HG03175 (cell line): Measurements from ENCODE around the gene RNU6-9.

ENCODE experiments used
- ATAC-seq: cut with Tn5 transposase; IDR thresholded peaks from one replicate; pipeline ENCODE4 v1.9.1; 2021; ENCODE audit warnings: mild to moderate bottlenecking, moderate library complexity; ENCODE audit not compliant: unreplicated experiment

The RNU6-9 gene

DNA sequence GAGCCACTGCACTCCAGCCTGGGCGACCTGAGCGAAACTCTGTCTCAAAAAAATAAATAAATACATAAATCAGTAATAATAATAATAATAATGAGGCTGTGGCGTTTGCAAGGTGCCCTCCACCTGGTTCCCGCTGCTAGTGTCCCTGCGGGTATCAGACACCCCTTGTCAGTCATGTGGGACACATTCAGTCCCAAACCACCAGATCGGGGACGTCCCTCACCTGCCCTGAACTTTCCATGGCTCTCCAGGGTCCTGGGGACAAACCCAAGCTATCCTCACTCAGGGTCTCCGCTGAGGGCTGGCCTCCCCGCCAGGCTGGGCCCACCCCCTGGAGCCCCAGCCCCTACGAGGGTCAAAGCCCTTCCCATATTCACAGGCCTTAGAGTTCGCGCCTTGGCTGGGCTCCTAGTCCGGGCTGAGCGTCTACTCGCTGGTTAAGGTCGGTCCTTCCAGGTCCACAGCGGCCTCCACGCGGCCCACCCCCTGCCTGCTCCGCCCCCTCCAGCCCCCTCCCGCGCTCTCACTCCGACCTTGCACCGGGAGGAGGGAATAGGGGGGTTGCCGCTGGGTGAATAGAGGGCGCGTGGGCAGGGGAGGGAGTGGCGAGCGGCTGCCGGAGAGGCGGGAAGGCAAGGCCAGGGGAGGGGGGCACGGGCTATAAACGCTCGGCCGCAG lies 23.5 kb downstream of the RNU6-9 start:
- no peak for ATAC-seq

DNA sequence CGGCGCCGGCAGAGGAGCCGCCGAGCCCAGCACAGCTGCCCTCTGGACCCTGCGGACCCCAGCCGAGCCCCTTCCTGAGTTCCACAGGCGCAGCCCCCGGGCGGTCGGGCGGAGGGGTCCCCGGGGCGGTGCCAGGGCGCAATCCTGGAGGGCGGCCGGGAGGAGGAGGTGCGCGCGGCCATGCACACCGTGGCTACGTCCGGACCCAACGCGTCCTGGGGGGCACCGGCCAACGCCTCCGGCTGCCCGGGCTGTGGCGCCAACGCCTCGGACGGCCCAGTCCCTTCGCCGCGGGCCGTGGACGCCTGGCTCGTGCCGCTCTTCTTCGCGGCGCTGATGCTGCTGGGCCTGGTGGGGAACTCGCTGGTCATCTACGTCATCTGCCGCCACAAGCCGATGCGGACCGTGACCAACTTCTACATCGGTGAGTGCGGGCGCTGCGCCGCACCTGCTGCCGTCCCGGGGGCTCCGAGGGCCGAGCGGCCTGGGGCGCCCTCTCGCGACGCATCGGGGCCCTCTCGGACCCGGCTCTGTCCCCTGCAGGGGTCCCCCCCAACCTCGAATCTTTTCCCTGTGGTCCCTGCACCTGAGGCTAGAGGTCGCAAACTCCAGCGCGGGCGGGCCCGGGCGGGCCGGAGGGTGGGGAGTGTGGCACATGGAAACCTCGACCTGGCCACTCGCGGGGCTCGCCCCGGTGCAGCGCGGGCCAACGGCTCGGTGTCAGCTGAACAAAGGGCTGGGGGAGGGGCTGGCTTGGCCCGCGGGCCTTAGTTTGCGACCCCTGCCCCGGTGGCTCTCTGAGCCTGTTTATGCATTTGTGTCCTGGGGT lies 24.3 kb downstream of the RNU6-9 start, which contains the start of gene KISS1R:
Gene KISS1R (plus strand): TSS at position 11 of the 829 bp plus-strand sequence. CDS start 170 bp downstream, at position 181.
- no peak for ATAC-seq

GRCh38 chr19:918152-918437 lies 24.8 kb downstream of the RNU6-9 start:
- ATAC-seq: no peak

- no peak for ATAC-seq
These were observed 25.4 kb downstream of the RNU6-9 start for GRCh38 chr19:918481-919198.

- no peak for ATAC-seq
These were observed 26.1 kb downstream of the RNU6-9 start for GRCh38 chr19:919199-920050.

DNA sequence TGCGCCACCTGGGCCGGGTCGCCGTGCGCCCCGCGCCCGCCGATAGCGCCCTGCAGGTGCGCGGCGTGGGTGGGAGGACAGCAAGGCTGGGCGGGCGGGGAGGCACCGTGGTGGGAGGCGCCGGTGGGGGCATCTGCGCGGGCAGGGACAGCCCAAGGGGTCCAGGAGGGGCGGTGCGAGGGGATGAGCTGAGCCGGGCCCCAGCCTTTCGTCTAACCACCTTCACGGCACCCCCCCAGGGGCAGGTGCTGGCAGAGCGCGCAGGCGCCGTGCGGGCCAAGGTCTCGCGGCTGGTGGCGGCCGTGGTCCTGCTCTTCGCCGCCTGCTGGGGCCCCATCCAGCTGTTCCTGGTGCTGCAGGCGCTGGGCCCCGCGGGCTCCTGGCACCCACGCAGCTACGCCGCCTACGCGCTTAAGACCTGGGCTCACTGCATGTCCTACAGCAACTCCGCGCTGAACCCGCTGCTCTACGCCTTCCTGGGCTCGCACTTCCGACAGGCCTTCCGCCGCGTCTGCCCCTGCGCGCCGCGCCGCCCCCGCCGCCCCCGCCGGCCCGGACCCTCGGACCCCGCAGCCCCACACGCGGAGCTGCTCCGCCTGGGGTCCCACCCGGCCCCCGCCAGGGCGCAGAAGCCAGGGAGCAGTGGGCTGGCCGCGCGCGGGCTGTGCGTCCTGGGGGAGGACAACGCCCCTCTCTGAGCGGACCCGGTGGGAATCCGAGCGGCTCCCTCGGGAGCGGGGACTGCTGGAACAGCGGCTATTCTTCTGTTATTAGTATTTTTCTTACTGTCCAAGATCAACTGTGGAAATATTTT lies 27.0 kb downstream of the RNU6-9 start:
- no peak for ATAC-seq

DNA sequence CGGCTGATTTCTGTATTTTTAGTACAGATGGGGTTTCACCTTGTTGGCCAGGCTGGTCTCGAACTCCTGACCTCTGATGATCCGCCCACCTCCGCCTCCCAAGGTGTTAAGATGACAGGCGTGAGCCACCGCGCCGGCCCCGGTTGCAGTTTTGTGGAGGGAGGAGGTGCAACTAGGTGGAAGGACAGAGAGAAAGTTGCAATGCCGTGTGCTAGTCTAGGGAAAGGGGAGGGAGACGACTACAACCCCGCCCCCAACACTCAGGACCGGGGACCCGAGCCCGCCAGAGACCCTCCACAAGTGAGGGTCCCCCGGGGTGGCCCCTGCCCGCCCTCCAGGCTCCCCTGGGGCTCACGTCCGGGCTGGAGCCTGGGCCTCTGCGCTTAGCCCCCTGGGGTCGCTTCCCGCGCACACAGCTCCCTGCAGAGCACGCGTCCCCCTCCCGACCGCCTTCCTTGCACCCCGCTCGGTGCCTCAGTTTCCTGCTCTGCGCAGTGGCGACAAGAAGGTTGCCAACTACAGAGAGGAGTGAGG lies 31.3 kb downstream of the RNU6-9 start:
- ATAC-seq: no peak

- ATAC-seq: peak; percentile 43
These were observed 31.8 kb downstream of the RNU6-9 start for GRCh38 chr19:925087-925525.

- ATAC-seq: peak; percentile 62
These were observed 32.4 kb downstream of the RNU6-9 start, which contains the start of gene ARID3A for GRCh38 chr19:925526-926322. TSS of gene ARID3A (plus strand) at chr19:926035. CDS start at chr19:929529, 3,494 bp downstream.

- ATAC-seq: no peak
These were observed 33.0 kb downstream of the RNU6-9 start for GRCh38 chr19:926323-926588.

DNA sequence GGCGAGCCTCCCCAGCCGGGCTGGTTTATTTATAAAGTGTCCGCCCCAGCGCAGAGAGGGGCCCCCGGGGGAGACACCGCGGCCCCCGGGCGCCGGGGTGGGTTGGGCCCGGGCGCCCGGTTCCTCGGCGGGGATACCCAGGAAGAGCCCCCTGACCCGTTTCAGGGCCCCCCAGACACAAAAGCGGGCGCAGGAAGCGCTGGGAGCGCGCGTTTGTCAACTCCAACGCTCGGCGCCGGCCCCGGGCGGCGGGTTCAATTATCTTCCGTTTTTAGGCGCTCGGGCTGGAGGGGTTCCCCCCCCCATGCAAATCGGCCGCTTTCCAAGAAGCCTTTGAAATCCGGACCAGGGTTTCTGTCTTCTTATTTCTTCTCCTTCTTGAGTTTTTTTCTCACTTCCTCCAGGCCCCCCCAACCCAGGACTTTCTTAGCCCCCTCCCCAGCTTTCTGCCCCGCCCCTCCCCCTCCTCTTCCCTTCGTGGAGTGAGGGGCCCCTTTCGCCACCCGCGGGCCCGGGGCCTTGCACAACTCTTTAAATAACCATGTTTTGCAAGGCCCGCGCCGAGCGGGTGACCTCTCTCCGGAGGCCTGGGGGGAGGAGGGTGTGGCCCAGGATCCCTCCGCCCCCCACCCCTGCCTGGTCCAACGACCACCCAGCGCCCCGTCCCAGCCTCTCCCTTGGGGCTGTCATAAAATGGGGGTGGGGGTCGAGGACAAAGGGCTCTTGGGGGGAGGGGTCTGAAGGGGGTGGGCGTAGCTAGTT lies 33.5 kb downstream of the RNU6-9 start:
- no peak for ATAC-seq

- ATAC-seq: no peak
These were observed 34.1 kb downstream of the RNU6-9 start for GRCh38 chr19:927351-927779.

DNA sequence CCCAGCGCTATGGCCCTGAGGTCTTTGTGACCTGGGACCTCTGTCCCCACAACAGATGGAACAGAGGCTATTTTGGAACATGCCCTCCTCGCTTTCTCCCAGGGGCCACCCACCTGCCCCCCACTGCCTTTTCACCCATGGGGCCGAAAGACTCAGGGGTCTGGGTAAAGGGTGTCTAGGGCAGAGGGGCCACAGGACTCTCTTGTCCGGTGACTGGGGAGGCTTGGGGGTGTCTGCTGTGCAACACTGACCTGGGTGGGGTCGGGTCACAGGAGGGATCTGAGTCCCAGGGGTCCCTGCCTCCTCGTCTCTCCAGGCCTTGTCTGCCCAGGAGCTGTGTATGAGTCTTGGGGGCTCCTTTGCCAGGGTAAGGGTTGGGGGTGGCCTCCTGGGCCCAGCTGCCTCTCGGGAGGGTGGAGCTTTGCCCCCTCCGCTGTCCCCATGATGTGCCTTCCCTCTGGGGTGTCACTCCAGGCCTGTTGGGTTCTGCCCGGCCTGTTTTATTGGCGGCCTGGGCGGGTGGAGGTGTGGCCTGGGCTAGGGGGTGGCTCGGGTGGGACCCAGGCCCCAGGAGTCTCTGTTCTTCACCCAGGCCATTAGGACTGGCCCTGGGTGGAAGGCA lies 34.6 kb downstream of the RNU6-9 start:
- ATAC-seq: no peak

DNA sequence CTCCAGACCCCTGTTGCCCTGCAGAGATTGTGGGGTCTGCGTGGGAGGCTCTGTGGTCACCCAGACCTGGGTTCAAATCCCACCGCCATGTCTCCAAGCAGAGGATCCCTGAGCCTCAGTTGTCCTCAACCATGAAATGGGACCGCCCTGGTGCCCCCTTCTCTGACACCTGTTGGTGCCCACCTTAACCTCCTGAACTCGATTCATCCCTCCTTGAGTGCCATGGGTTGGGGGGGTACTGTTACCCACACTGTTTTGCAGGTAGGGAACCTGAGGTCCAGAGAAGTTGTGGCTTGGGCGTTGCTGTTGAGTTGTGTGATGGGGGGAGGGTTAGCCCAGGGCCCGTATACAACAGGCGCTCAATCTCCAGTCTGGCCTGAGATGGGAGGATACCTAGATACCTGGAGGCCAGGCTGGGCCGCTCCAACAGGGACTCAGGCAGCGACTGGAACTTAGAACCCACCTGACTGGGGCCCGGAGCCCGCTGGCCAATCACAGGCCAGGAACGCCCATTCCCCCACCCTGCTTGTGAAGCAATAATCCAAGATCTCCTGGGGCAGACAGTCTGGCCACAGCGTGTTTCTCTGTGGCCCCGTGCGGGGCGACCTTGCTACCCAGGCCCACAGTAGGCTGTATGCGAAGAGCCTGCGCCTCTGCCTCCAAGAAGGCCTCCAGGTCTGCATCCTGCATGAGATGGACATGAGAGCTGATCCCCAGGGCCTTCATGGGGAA lies 35.4 kb downstream of the RNU6-9 start:
- ATAC-seq: no peak

DNA sequence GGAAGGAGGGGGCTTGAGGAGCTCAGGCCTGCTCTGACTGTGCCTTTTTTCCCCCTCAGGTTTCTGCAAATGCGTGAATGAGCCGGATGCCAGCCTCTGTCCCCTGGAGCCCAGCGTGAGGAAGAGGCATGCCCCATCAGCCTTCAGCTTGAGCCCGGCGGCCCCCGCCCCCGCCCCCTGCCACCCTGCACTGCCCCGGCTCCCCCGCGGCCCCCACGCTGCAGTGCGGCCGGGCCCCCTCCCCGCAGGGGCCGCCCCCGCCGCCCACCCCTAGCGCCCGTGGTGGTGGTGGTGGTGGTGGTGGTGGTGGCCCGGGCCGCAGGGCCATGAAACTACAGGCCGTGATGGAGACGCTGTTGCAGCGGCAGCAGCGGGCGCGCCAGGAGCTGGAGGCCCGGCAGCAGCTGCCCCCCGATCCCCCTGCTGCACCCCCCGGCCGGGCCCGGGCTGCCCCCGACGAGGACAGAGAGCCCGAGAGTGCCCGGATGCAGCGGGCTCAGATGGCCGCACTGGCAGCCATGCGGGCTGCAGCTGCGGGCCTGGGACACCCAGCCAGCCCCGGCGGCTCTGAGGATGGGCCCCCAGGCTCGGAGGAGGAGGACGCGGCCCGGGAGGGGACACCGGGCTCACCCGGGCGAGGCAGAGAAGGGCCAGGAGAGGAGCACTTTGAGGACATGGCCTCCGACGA lies 36.1 kb downstream of the RNU6-9 start:
- no peak for ATAC-seq

DNA sequence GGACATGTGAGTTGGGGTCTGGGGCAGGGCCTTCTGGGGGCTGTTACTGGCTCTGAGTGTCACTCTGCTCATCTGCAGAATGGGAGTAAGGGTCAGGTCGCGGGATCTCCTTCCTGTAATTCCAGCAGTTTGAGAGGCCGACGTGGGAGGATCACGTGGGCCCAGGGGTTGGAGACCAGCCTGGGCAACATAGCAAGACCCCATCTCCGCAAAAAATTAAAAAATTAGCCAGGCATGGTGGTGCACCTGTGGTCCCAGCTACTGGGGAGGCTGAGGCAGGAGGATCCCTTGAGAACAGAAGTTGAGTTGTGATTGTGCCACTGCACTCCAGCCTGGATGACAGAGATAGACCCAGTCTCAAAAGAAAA lies 36.6 kb downstream of the RNU6-9 start:
- no peak for ATAC-seq
